ENCODE results near the gene UBE2G2.

Gene UBE2G2

DNA sequence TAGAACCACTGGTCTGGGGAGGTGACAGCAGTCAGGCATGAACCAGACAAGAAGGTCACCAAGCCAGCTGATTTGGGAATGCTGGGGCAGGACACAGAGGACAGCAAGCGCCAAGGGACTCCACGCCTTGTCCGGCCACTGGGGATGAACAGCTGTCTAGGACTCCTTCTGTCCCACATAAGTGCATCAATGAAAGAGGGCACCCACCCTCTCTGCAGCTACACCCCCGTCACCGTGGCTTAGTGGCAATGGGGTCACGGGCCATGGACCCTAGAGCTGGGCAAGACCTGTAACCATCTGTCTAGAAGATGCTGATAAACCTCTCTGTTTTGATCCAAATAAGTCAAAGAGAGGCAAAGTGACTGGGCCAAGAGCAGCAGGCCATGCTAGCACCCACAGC lies 16.8 kb downstream of the UBE2G2 start:
- no peak for DNase-seq

DNA sequence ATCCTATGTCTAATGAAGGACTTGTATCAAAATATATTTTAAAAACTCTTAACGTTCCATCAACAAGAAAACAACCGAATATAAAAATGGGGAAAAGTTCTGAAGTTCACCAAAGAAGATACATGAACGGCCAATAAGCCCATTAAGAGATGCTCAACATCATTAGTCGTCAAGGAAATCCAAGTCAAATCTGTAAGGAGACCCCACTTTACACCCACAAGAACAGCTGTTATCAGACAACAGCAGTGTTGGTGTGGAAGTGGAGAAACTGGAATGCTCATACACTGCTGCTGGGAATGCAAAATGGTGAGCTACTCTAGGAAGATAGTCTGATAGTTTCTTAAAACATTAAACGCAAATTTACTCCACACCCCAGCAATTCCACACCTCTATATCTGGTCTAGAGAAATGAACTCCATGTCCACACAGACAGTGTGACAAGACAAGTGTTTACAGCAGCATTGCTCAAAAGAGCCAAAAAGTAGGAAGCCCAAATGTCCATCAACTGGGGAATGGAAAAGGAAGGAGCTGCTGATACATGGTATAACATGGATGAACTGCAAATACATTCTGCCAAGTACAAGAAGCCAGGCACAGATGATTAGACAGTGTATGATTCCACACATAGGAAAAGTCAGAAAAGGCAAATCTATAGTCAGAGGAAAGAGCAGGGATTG lies 18.5 kb downstream of the UBE2G2 start:
- no peak for DNase-seq

DNA sequence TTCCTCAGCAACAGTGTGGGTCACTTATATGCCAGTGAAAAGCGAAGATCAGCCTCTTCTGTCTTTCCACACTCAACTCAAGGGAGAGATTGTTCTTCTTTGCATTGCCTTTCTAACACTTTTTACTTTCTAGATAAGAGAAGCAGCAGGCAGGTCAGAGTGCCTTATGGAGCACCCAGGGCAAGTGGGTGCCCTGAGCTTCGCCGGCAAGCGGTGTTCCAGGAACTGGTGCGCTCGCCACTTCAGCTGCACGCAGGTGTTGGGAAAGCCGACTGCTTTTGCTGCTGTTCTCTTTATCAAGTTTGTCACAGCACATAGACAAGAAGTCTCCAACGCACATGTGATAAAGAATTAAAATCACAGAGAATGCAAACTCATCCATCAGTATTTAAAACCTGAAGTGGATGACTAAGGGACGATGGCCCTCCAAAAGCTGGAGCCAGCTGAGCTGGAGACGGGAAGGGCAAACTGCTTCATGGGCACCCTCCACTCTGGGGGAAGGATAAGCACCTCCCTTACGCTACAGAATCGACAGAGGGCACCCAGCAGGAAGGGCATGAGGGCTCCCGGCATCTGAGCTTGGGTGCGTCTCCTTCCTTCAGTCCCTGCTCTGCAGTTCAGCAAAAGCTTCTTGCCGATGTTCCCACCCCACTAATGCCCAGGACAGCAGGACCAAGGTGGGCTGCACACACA lies 20.7 kb downstream of the UBE2G2 start:
- DNase-seq: no peak

DNA sequence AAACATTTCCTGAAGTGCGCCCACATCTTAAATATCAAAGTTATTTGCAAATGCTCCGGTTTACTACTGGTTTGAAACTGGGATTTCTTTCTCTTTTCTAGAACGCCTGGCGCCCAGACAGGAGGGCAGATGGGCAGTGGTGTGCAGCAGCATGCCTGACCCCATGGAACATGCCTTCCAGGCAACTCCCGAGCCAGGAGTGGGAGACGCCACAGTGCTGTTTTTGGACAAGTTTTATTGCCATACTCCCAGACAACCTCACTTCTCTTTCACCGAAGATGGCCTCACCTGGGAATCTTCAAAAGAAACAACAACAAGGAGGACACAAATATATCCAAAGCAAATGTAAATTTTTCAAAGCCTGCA lies 21.5 kb downstream of the UBE2G2 start:
- no peak for DNase-seq

DNA sequence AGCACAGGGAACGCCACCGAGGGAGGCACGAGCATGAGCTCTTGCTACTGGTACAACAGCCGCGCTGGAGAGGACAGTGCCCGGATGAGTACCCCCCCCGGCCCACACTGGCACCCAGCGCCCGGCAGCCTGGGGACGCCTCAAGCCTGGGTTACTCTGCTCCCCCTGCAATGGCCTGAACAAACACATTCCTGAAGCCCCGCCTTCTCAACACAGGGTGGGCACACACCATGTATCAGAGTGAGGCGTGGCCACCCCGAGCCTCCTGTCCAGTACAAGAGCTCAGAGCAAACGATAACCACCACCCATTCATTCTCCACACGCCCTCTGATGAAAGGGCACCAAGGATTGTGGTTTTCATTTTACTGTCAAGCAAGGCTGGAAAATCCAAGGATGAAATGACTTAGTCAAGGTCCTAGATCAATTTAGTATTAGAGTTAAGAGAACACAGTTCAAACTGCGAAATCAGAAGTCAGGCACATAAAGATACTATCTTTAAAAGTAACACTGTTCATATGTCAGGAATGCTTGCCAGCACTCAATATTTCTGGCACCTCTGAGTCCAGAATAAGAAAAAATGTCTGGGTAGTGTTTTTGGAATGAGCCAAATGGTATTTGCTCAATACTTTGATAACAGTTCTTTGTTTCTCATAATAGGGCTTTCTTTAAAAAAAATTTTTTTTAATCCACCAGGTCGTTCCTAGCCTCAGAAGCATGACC lies 22.0 kb downstream of the UBE2G2 start:
- no peak for DNase-seq

DNA sequence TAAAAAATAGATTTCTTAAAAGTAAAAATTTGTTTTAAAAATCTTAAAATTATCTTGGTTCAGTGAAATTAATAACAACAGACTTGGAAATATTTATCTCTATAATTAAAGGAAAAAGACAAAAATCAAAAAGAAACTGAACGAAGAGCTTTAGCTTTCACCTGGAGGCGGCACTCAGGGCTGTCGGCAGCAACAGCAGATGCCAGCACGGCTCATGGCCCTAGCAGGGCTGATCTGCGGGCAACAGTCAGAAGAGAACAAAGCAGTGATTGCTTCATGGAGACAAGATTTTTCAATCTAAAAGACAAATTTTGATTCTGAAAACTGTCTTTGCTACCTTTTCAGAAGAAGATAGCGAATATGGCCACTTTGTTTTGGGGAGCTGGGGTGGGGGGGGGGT lies 22.6 kb downstream of the UBE2G2 start:
- DNase-seq: no peak

DNA sequence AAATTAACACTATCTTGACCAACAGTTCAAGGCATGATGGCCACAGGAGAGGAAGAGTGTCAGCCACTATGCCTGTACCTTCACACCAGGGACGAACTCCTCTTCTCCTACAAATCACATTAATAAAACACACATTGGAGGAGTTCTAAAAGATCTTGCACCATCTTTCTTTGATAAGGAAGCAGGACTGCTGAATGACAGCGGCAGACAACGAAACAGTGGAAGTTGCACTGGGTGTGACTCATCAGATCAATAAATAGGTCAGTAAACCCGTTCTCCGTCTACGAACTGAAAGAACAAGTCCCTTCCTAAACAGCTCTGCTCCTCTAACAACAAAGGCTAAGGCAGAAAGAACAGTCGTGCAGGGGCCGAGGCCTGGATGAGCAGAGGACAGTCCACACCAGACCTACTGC lies 23.1 kb downstream of the UBE2G2 start:
- no peak for DNase-seq

DNA sequence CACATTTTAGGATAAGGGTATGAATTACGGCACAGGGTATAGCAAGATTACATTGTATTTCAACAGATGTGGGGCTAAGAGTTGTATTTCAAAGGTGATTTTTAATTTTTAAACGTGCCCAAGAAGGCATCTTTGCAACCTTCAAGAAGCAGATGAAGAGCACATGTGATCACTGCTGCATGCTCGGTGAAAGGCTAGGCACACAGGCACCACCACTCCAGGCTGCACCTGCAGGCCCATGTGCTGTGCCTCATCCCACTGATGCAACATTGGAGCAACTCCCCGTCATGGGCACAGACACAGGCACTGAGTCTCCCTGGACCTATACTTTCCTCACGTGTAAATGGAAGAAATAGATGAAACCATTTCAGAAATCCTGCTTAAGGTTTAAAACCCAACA lies 23.5 kb downstream of the UBE2G2 start:
- DNase-seq: no peak

DNA sequence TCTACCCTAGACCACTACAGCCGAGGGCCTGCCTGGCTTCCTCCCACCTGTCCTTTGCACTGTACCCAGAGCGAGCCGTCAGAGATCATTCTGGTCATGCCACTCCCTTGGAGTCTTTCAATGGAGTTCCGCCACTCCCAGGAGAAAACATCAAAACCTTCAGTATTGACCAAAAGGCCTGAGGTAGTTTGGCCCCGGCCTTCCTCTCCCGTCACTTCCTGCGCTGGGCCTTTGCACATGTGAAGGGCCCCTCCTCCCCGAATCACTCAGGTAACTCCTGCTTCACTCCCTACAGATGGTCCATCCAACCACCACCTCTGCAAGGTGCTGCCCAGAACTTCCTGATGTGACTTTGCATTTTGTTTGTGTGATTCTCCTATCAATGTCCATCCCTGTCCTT lies 26.6 kb downstream of the UBE2G2 start:
- no peak for DNase-seq

DNA sequence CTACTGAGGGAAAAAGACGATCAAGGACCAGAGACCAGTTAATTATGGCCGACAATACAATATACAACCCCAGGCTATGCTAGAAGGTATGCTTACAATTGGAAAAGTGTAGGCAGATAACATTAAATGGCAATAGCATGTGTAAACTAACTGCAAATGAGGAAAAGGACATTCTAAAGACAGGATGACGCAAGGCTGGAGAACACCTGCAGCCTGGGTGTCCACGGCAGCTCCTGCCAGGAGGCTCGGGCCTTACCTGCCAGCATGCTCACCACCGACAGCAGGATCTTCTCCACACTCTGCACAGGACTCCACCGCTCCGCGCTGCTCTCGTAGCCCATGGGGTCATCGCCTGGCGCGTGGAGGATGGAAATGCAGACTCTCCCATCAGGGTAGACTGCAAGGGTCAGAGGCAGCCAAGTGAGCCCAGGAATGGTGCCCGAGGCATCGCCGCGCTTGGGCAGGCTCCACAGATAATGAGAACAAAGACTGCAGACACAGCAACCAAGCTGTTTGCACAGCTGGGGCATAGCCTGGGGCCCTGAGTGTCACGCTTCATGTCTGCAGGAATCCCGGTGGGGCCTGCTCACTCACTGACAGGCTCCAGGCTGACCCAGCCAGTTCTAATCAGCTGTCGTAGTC lies 28.2 kb downstream of the UBE2G2 start:
- no peak for DNase-seq

DNA sequence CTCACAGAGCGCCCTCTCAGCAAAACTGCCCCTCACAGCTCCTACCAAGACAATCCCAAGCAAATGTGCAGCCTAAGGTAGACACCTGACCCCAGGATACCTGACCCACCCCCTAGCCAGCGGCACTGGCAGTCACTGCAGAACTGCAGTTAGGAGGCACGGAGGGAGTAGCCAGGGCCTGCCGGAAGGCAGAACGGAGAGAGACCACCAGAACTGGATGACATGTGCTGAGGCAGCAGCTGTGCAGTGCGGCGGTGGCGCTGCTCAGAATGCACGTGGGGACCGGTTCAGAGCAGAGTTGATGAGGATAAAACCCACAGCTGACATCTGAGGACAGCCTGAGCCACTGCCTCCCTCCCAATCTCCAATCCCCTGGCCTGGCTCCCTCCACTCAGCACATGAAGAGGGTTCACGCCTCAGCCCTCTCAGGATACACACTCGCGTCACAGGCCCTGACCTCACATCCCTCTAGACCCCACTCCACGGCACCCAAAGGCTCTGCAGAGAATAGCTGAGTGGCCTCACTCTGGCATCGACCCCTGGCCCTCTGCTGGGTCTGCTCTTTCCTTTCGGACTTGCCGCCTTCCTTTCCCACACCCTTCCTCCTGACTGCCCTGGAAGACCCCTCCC lies 29.6 kb downstream of the UBE2G2 start:
- DNase-seq: no peak

DNA sequence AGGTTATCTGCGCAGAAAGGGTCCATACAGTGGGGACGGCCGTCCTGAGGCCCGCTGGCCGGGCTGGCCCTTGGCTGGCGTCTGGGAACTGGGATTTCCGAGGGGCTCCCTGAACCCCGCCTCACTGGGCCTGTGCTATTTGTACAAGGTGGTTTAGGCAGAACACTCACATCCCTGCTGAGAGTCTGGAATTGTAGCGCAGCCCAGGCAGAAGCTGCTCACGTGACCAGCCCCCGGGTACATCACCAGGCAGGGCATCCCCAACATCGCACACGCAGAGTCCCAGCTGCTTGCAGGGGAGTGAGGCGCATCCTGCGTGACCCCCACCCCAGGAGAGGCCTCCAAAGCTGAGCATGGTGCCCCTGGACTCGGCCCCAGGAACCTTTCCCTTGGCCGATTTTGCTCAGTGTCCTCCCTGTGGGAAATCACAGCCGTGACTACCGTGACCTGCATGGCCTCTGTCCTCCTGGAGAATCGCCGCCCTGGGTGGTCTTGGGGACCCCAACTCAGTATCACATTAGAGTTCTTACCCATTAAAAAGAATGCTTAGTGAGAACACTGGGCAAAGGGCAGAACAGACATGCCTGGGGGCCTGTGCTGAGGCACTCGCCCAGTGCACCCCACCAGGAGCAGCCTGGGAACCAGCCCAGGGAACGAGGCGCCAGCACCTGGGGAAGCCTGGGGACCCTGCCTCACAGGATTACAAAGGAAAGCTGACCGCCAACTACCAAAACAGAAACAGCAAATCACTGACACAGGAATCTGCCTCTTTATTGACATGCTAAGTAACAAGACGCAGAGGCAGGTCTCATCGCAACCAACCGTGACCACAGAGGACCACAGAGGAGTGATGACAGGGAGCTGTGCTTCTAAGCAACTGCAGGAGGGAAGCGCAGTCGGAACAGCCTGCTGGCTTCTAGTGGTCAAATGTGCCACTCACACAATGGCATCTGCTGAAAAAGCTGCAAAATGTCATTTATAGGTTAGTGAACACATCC lies 33.5 kb downstream of the UBE2G2 start:
- DNase-seq: no peak

DNA sequence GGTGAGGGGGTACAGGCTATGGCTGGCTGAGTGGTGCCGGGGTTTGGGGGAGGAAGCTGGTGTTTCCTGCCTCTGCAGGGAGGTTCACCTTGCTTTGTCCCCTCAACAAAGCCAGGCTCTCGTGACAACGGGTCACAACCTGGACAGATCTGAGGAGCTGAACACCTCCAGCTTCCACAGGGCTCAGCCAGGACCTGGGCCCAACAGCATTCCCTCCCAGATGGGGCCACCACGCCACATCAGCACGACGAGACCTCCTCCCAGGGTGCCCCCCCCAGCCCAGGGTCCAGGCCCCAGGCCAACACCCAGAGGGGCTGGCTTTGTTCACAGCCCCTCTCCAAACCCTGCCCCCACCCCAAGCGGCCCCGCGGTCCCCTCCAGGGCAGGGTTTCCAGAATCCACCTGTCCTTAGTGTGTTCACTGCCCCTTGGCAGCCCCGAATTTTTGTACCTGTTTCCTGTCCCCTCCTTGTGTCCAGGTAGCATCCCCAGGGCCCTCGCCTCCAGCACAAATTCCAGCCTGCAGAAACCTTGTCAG lies 34.7 kb downstream of the UBE2G2 start:
- no peak for DNase-seq

DNA sequence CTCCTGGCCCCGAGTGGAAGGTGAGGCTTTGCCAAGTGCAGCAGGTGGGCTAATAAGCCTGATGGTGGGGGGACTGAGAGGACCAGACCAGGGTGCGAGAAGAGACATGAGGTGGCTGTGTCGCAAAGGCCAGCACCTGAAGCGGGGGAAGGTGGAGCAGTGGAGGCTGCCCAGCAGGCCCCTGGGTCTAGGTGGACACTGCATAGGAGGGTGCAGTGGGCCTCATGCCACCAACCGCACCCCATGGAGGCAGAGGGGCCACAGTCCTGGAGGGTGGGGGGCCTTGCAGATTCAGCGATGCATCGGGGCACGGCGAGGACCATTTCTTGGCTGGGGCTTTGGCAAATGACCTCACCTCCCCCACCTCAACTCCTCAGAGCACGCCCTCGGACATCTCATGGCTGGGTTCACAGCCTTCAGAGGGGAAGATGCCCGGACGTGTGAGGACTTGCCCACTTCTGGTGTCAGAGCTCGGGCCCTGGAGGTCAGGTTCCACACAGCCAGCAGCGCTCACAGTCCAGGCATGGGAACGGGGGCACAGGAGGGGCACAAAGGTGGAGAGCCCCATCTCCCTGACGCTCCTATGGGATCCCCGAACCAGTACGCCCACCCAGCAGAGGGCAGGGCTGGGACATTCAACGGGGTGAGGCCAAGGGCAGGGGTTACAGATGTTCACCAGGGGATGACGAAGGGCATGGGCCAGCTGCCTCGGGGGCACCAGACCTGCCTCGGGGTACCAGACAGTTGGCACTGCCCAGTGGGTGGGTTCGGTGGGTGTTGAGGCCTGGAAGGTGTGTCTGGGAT lies 35.4 kb downstream of the UBE2G2 start:
- DNase-seq: no peak

DNA sequence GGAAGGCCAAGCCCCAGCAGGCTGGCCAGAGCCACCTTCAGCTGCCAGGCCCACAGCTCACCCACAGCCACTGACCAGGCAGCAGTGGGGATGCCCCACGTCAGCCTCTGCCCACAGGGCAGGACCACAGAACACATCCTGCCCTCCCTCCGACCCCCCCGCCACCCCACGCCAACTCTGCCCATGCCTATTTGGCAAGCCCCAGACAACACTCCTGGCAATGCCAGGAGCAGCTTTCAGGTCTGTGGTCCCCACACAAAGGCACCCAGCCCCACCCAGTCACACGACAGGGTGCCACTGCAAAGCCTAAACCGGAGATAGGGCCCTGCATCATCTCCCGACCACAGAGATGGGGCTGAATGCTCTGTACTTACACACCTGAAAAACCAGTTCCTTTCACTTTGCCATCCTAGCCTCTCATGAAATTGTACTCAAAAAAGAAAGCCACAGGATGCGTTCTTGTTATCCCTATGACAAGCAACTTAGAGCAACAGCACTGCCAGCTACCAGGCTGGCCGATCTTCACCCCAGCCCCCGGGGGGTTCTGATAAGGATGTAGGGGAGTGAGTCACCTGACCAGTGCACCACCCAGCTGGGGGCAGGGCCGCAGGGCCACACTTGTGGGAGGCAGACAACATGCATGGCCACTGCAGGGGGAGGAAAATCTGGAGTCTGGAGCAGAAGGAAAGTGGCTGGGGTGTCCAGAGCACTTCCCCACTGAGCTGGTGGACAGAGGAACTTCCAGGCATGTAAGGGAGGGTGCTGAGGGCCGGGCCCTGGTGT lies 36.2 kb downstream of the UBE2G2 start:
- DNase-seq: no peak

DNA sequence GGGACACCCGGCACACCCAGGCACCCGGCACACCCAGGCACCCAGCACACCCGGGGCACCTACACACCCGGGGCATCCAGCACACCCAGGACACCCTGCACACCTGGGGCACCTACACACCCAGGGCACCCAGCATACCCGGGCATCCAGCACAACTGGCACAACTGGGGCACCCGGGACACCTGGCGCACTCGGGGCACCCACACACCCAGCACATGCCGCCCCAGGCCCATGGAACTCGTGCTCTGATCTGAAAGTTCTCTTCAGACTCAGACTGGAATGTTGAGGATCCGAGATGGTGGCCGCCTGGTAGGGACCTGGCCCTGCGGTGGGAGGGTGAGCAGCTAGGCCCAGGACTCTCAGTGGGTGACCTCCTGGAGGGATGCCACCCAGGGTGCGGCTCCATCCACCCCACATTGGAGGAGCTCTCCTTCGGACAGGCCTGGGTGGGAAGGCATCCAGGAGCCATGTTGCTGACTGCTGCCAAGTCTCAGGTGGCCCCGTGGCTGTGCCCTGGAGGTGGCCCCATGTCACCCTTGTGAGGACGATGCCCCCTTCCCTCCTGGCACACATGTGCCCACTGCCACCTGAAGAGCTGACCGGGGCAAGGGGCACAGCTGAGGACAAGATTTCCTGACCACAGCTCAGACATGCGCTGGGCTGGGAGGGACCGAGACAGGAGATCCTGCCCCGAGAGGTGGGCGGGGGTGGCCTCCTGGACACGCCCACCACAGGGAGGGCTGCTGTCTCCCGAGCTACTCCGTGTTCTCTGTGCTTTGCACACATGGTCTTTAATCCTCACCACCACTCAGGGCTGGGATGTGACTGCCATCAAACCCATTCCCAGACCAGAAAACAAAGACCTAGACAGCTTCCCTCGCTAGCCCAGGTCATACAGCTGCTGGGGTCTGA lies 37.0 kb downstream of the UBE2G2 start:
- no peak for DNase-seq

DNA sequence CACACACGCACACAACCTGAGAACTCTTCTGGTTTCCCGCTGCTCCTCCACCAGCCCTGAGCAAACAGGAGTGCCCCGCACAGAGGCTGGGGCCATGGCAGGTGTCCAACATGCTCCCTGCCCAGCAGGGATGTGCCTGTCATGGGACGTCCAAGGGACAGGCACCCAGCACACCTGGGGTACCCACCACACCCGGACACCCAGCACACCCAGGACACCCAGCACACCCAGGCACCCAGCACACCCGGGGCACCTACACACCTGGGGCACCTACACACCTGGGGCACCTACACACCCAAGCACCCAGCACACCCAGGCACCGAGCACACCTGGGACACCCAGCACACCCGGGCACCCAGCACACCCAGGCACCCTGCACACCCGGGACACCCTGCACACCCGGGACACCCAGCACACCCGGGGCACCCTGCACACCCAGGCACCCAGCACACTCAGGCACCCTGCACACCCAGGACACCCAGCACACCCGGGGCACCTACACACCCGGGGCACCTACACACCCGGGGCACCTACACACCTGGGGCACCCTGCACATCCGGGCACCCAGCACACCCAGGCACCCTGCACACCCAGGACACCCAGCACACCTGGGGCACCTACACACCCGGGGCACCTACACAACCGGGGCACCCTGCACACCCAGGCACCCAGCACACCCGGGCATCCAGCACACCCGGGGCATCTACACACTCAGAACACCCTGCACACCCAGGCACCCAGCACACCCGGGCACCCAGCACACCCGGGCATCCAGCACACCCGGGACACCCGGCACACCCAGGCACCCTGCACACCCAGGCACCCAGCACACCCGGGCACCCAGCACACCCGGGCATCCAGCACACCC lies 37.9 kb downstream of the UBE2G2 start:
- no peak for DNase-seq

DNA sequence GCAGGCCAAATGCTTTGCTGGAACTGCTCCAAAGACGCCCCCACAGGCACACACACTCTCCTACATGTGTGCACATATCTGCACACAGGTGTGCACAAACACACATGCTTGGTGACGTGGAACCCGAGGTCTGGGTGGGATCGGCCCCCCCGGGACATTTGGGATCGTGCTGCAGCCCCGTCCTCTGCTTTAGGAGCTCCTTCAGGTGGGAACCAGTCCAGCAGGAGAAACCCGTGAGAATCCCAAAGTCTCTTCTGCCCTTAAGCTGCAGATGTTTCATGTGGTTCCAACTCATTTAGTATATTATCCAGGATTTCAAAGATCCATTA lies 38.6 kb downstream of the UBE2G2 start:
- no peak for DNase-seq

Data from EL (cell line).